IMR-90 (cell line): ENCODE data around the gene RET. TPM values are rescaled to one million over a fixed set of nuclear protein-coding genes. Genes with fewer than 3 reads are reported as not detected.
A peak's percentile ranks its signal among the peaks of the same experiment; 100 is the strongest.

Experiments
- ATAC-seq: fragments of 200-7000 bp; cut with Tn5 transposase; 2 replicates; pipeline ENCODE4 v1.9.1; 2020; ENCODE audit warnings: low read depth, mild to moderate bottlenecking, moderate library complexity
- BruUV-seq: library from RNA; stranded (reverse); fragments of 400-500 nt; replicated peaks from 2 replicates; lab custom pipeline; 2021; lab: Mats Ljungman, UMichigan
- CTCF ChIA-PET: fragments of 300-600 bp; formaldehyde crosslinking; extraction: SDS; loops from one replicate; lab custom pipeline; 2021; ENCODE audit warnings: antibody characterized with exemption; lab: Yijun Ruan, JAX
- POLR2A ChIA-PET: fragments of 300-600 bp; sonication (Branson Sonifier 250); formaldehyde crosslinking; loops from one replicate; lab custom pipeline; 2022; ENCODE audit warnings: antibody characterized with exemption; ENCODE audit not compliant: unreplicated experiment; lab: Charles Lee
- DNase-seq: peaks from one replicate; pipeline ENCODE4 v3.0.0; 2013
- H2AFZ ChIP-seq: replicated peaks from 2 replicates; pipeline ENCODE3; 2013; ENCODE audit warnings: low read length, mild to moderate bottlenecking; ENCODE audit not compliant: poor library complexity
- H2AK5ac ChIP-seq: 2 replicates; pipeline ENCODE4 v1.6.1; 2013; ENCODE audit warnings: low read depth, low read length, inconsistent platforms
- H2AK9ac ChIP-seq: replicated peaks from 2 replicates; pipeline ENCODE3; 2013; ENCODE audit warnings: mild to moderate bottlenecking, low read depth, low read length, moderate library complexity; ENCODE audit not compliant: poor library complexity
- H2BK120ac ChIP-seq: 2 replicates; pipeline ENCODE4 v1.6.1; 2013; ENCODE audit warnings: low read depth, low read length, inconsistent platforms
- H2BK15ac ChIP-seq: 3 replicates; pipeline ENCODE4 v1.6.1; 2013; ENCODE audit warnings: low read depth, low read length, inconsistent platforms
- H2BK20ac ChIP-seq: 2 replicates; pipeline ENCODE4 v1.6.1; 2013; ENCODE audit warnings: low read depth, mild to moderate bottlenecking, inconsistent platforms, low read length, moderate library complexity
- H2BK5ac ChIP-seq: 2 replicates; pipeline ENCODE4 v1.6.1; 2013; ENCODE audit warnings: mild to moderate bottlenecking, low read depth, low read length, inconsistent platforms; ENCODE audit not compliant: poor library complexity, severe bottlenecking
- H3K14ac ChIP-seq: replicated peaks from 2 replicates; pipeline ENCODE4 v1.6.1; 2013; ENCODE audit warnings: low read depth, low read length, inconsistent platforms
- H3K18ac ChIP-seq: 2 replicates; pipeline ENCODE4 v1.6.1; 2013; ENCODE audit warnings: low read depth, low read length, control low read depth
- H3K23ac ChIP-seq: 2 replicates; pipeline ENCODE4 v1.6.1; 2013; ENCODE audit warnings: low read depth, low read length, inconsistent platforms
- H3K27ac ChIP-seq: 2 replicates; pipeline ENCODE4 v1.5.1; 2013; ENCODE audit warnings: mild to moderate bottlenecking, control low read depth, low read length; ENCODE audit not compliant: insufficient read depth
- H3K27me3 ChIP-seq: 2 replicates; pipeline ENCODE4 v1.6.1; 2013; ENCODE audit warnings: low read length; ENCODE audit not compliant: control insufficient read depth, insufficient read depth
- H3K36me3 ChIP-seq: 2 replicates; pipeline ENCODE4 v1.6.1; 2013; ENCODE audit warnings: low read length, mixed read lengths; ENCODE audit not compliant: control insufficient read depth, insufficient read depth
- H3K4ac ChIP-seq: 2 replicates; pipeline ENCODE4 v1.6.1; 2013; ENCODE audit warnings: low read depth, low read length, inconsistent platforms
- H3K4me1 ChIP-seq: 2 replicates; pipeline ENCODE4 v1.6.1; 2013; ENCODE audit warnings: low read length, mixed read lengths; ENCODE audit not compliant: control insufficient read depth, insufficient read depth
- H3K4me2 ChIP-seq: 2 replicates; pipeline ENCODE4 v1.6.1; 2013; ENCODE audit warnings: low read depth, mild to moderate bottlenecking, control low read depth, low read length, moderate library complexity
- H3K4me3 ChIP-seq: 2 replicates; pipeline ENCODE4 v1.5.1; 2013; ENCODE audit warnings: low read depth, mild to moderate bottlenecking, control low read depth, low read length, moderate library complexity; ENCODE audit not compliant: insufficient read depth
- H3K56ac ChIP-seq: 2 replicates; pipeline ENCODE4 v1.6.1; 2013; ENCODE audit warnings: low read length, inconsistent platforms; ENCODE audit not compliant: insufficient read depth; ENCODE audit errors: extremely low read depth
- H3K79me1 ChIP-seq, 2 experiments: 2 replicates each; pipeline ENCODE4 v1.6.1; 2013; ENCODE audit warnings: low read length in 2 of 2, inconsistent platforms in 1 of 2, low read depth in 1 of 2
- H3K9ac ChIP-seq: 2 replicates; pipeline ENCODE4 v1.6.1; 2013; ENCODE audit warnings: low read depth, low read length, control low read depth
- H3K9me1 ChIP-seq: 2 replicates; pipeline ENCODE4 v1.6.1; 2013; ENCODE audit warnings: low read length, inconsistent platforms; ENCODE audit not compliant: insufficient read depth
- H3K9me3 ChIP-seq: 2 replicates; pipeline ENCODE4 v1.6.1; 2013; ENCODE audit warnings: low read length; ENCODE audit not compliant: control insufficient read depth, insufficient read depth
- H4K20me1 ChIP-seq: 2 replicates; pipeline ENCODE4 v1.6.1; 2013; ENCODE audit warnings: low read length, inconsistent platforms; ENCODE audit not compliant: insufficient read depth
- H4K5ac ChIP-seq: 2 replicates; pipeline ENCODE4 v1.6.1; 2013; ENCODE audit warnings: mild to moderate bottlenecking, low read depth, low read length, control low read depth
- H4K8ac ChIP-seq, 2 experiments: 2 replicates each; pipeline ENCODE4 v1.6.1; 2013; ENCODE audit warnings: low read depth in 2 of 2, low read length in 2 of 2, control low read depth in 1 of 2, inconsistent platforms in 1 of 2
- H4K91ac ChIP-seq: 2 replicates; pipeline ENCODE4 v1.6.1; 2013; ENCODE audit warnings: low read depth, low read length, inconsistent platforms; ENCODE audit not compliant: insufficient read depth
- BHLHE40 ChIP-seq: fragments of 150-350 bp; IDR thresholded peaks from 2 replicates; pipeline ENCODE4 v1.6.1; 2016; ENCODE audit warnings: mild to moderate bottlenecking, low read depth, low read length
- CEBPB ChIP-seq: IDR thresholded peaks from 2 replicates; pipeline ENCODE4 v1.6.1; 2012; ENCODE audit warnings: low read depth, low read length, improper control_type of control experiment
- FOS ChIP-seq: fragments of 150-350 bp; IDR thresholded peaks from 2 replicates; pipeline ENCODE4 v1.6.1; 2016; ENCODE audit warnings: low read depth, low read length
- RAD21 ChIP-seq: IDR thresholded peaks from 2 replicates; pipeline ENCODE4 v1.6.1; 2012; ENCODE audit warnings: low read length, improper control_type of control experiment
- WGBS, 2 experiments: methylation state at CpG; one replicate each; pipeline versions ENCODE4 v1.1.5 to v1.1.7; 2013; ENCODE audit warnings: missing lambda C conversion rate in 2 of 2; ENCODE audit not compliant: insufficient read length in 1 of 2; ENCODE audit errors: extremely low coverage in 2 of 2; 5-methylcytosine and 5-hydroxymethylcytosine counted together
- dilution Hi-C: fragments of 300-500 bp; cut with HindIII; formaldehyde crosslinking; loops from one replicate; pipeline ENCODE4 v1.14.3; 2018; ENCODE audit warnings: low sequenced_read_pairs; ENCODE audit not compliant: unreplicated experiment
- in situ Hi-C: fragments of 300-500 bp; cut with MboI; formaldehyde crosslinking; loops from 3 replicates; pipeline ENCODE4 v1.14.3; 2019; ENCODE audit warnings: low sequenced_read_pairs, inconsistent platforms, mixed read lengths
- intact Hi-C: fragments of 100-400 bp; cut with micrococcal nuclease; formaldehyde crosslinking; loops from 2 replicates; pipeline ENCODE4 v1.10.0; 2022
- polyA plus RNA-seq, 3 experiments: library from polyadenylated mRNA; depleted of rRNA; stranded (reverse); fragments of >200 nt; gene quantifications; 2 replicates each; pipeline ENCODE4 v1.2.3, GENCODE V29; 2012; ENCODE audit warnings: low replicate concordance in 1 of 3
- total RNA-seq: library from RNA; depleted of rRNA; stranded (reverse); fragments of >200 nt; gene quantifications from 2 replicates; pipeline ENCODE4 v1.2.3, GENCODE V29; 2012

Gene RET
- total and polyA plus RNA-seq, 2 of the 4 experiments (the other 2 are of a cell fraction) = 0.10 to 0.18 TPM

DNA sequence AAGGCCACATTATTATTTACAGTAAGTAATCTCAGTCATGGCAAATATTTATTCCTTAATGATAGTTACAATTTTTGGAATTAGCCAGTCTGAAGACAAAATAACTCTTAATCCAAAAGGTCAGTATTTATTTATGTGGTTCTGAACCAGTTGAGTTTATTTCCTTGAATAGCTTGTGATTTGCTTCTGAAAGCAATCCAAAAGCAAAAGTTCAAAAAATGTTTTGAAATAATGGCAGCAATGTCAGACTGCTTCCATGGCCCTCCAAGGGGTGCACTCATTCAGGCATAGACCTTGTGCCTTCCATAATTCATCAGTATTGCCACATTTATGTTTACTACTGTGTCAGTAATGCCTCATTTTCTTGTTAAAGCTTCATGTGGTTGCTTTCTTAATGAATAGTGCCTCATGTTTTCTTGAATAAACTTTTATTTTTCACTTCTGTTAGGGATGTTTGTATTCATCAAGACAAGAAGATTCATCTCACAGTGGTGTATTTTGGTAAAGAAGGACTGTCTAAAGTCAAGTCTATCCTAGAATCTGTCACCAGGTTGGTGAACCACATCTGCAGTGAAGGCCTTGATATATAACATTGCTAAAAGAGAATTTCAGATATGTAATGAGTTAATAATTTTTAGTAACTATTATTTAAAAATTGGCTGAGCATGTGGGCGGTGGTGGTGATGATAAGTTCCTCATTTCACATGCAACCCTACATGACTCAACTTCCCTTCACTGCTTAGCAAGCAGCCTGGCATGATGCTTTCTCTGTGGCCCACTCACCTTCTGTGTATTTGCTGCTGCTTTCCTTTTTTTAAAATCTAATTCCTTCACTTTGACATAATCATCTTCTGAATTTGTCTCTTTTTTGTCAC, 83.4 kb downstream of the RET start:
- peak overlapping the region; percentile 95 for H2BK5ac ChIP-seq
- peak; percentile 90 for DNase-seq
- no peak overlapping the region for H3K56ac ChIP-seq
- peaks cover 12% of the 10 kb centered on the region for H3K4me1 ChIP-seq
- H2BK120ac ChIP-seq = peak overlapping the region; percentile 85; the same call in 1 of the 2 replicates
- H2AK5ac ChIP-seq = peak overlapping the region; percentile 78; the same call in 1 of the 2 replicates
- peak; percentile 16; the same call in 1 of the 2 replicates for TF ChIP-seq BHLHE40
- peak; percentile 83 for TF ChIP-seq FOS
- TF ChIP-seq CEBPB = peak; percentile 88
- no peak for TF ChIP-seq RAD21
- H3K4ac ChIP-seq = peak overlapping the region; percentile 80; the same call in 1 of the 2 replicates
- intact Hi-C loops (no loop called here), in situ Hi-C loops (no loop called here), dilution Hi-C loops (no loop called here)
- CTCF ChIA-PET = interaction anchor here (0.6 to 1.6 kb wide), 2 partner anchors 10 to 18 kb away, joined by 3 to 7 read pairs; no protein-coding TSS in a partner anchor
- H3K14ac ChIP-seq = no peak overlapping the region; the same call in 1 of the 2 replicates
- H3K23ac ChIP-seq = peak overlapping the region; percentile 64; the same call in 1 of the 2 replicates
- H2BK15ac ChIP-seq = peak overlapping the region; percentile 81; the same call in 1 of the 3 replicates
- no peak overlapping the region for H2AK9ac ChIP-seq
- peak overlapping the region; percentile 65; the same call in 1 of the 2 replicates for H3K18ac ChIP-seq
- peak overlapping the region in 1 of 2 experiments; percentile 47; a peak in 1 of 4 replicates for H4K8ac ChIP-seq
- H3K27me3 ChIP-seq = no peaks in the 10 kb centered on the region
- H3K9me3 ChIP-seq = no peaks in the 10 kb centered on the region
- no CpG with 5 or more reads among the region's 1 CpG for whole genome bisulfite sequencing, 2 experiments
- peaks cover 9% of the 10 kb centered on the region for H3K9me1 ChIP-seq
- no peak overlapping the region for H3K9ac ChIP-seq
- no TSS peak for BruUV-seq
- H4K20me1 ChIP-seq = peaks cover 15% of the 10 kb centered on the region; the same call in 1 of the 2 replicates
- H2BK20ac ChIP-seq = peak overlapping the region; percentile 11; the same call in 1 of the 2 replicates
- H3K4me3 ChIP-seq = no peak overlapping the region
- ATAC-seq = peak; percentile 75
- peak overlapping the region; percentile 40; the same call in 1 of the 2 replicates for H3K4me2 ChIP-seq
- H3K79me1 ChIP-seq = peaks cover 29 to 40% of the 10 kb centered on the region in 2 experiments
- peaks cover 18% of the 10 kb centered on the region for H3K36me3 ChIP-seq
- H4K91ac ChIP-seq = no peak overlapping the region
- no peak overlapping the region for H2AFZ ChIP-seq
- no peak overlapping the region for H4K5ac ChIP-seq
- peak overlapping the region; percentile 56; the same call in 1 of the 2 replicates for H3K27ac ChIP-seq
- POLR2A ChIA-PET = no interaction called here
